PC-9 (cell line): ENCODE results near the gene BOK.
"Not testable (repeated sequence)": the region's sequence is repeated elsewhere in the genome, so short reads cannot be mapped to it uniquely, and the experiment has no call there.

Experiments used
- CTCF ChIP-seq: fragments of 200-600 bp; sonication (generic); conservative IDR thresholded peaks from 2 replicates; pipeline ENCODE4 v1.6.1; 2017; ENCODE audit warnings: mixed run types, antibody characterized with exemption, mild to moderate bottlenecking, moderate library complexity
- EZH2 ChIP-seq: fragments of 200-600 bp; sonication (generic); IDR thresholded peaks from 2 replicates; pipeline ENCODE4 v1.8.0; 2017; ENCODE audit warnings: antibody characterized with exemption, low read depth

GRCh38 chr2:241566021-241566420 lies 7.5 kb downstream of the BOK start:
- TF ChIP-seq CTCF, EZH2: not testable (repeated sequence)
